Skeletal muscle satellite cell (primary cell): ENCODE measurements around the gene SEMA3D.

Experiments used
- H3K27me3 ChIP-seq: 2 replicates; pipeline ENCODE4 v1.7.0; 2013; ENCODE audit warnings: low read length; ENCODE audit not compliant: control insufficient read depth, insufficient read depth
- H3K36me3 ChIP-seq: 2 replicates; pipeline ENCODE4 v1.7.0; 2013; ENCODE audit warnings: mild to moderate bottlenecking, control low read depth, low read length; ENCODE audit not compliant: insufficient read depth
- H3K4me1 ChIP-seq: 2 replicates; pipeline ENCODE4 v1.7.0; 2013; ENCODE audit warnings: low read length; ENCODE audit not compliant: control insufficient read depth, insufficient read depth
- H3K4me2 ChIP-seq: 2 replicates; pipeline ENCODE4 v1.7.0; 2013; ENCODE audit warnings: mild to moderate bottlenecking, low read length
- H3K4me3 ChIP-seq: 2 replicates; pipeline ENCODE4 v1.7.0; 2013; ENCODE audit warnings: low read length
- H3K9ac ChIP-seq: 2 replicates; pipeline ENCODE4 v1.7.0; 2013; ENCODE audit warnings: mild to moderate bottlenecking, low read depth, low read length, moderate library complexity
- H3K9me3 ChIP-seq: replicated peaks from 2 replicates; pipeline ENCODE4 v1.7.0; 2013; ENCODE audit warnings: mild to moderate bottlenecking, control low read depth, low read length

The SEMA3D gene

DNA sequence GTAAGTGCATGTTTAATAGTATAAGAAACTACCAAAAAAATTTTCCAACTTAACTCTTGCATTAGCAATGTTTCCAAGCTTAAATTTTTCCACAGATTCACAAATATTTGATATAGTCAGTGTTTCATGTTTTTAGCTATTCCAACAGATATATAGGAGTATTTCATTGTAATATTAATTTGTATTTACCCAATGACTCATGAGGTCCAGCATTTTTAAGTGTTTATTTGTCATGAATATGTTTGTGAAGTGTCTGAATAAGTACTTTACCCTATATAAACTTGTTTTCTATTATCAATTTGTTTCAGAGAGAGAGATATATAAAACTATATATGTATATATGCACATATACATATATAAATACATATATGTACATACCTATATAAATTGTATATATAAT, 71.0 kb downstream of the SEMA3D start:
- Histone ChIP-seq H3K27me3 (peaks cover 3% of the 10 kb centered on the region), H3K9ac (no peak overlapping the region), H3K4me2 (no peak overlapping the region), H3K9me3 (no peaks in the 10 kb centered on the region), H3K4me1 (no peaks in the 10 kb centered on the region), H3K36me3 (no peaks in the 10 kb centered on the region), H3K4me3 (no peak overlapping the region)

DNA sequence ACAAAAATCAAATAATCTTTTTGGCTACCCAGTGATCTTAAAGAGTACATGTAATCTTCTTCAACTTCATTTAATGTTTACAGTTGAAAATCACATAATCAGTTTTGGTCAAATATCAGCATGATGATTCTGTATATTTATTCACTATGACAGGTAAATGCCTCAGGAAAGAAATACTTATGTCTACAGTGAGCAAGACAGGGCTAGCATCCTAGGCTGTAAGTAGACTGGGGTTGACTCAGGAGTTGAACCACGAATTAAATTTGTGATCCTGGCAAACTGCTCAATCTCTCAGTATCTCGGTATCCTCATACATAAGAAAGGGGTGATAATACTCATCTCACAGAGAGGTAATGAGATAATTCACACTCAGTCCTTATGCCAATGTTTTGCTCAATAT, 71.8 kb downstream of the SEMA3D start:
- H3K4me3 ChIP-seq = no peak overlapping the region
- H3K4me2 ChIP-seq = no peak overlapping the region
- peaks cover 9% of the 10 kb centered on the region for H3K27me3 ChIP-seq
- no peaks in the 10 kb centered on the region for H3K9me3 ChIP-seq
- no peaks in the 10 kb centered on the region for H3K36me3 ChIP-seq
- H3K4me1 ChIP-seq = no peaks in the 10 kb centered on the region
- no peak overlapping the region for H3K9ac ChIP-seq

DNA sequence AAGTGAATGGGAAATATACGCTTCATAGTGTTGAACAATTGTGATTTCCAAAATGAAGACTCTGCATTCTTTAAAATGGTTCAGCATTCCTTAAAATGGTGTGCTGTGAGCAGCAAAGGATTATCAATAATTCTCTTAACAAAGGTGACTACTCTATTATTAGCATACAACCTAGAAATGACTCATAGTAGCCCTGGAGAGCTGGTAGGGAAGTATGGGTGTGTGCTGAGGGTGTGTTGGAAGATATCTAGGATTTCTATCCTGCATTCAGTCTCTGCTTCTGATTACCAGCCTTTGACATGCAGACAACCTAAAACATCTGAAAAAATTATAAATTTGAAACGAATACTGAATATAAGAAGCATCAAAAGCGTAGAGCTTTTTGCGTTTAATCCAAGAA, 72.5 kb downstream of the SEMA3D start:
- Histone ChIP-seq H3K4me1 (no peaks in the 10 kb centered on the region), H3K9me3 (no peaks in the 10 kb centered on the region), H3K27me3 (peaks cover 11% of the 10 kb centered on the region), H3K36me3 (no peaks in the 10 kb centered on the region), H3K9ac (no peak overlapping the region), H3K4me3 (no peak overlapping the region), H3K4me2 (no peak overlapping the region)

DNA sequence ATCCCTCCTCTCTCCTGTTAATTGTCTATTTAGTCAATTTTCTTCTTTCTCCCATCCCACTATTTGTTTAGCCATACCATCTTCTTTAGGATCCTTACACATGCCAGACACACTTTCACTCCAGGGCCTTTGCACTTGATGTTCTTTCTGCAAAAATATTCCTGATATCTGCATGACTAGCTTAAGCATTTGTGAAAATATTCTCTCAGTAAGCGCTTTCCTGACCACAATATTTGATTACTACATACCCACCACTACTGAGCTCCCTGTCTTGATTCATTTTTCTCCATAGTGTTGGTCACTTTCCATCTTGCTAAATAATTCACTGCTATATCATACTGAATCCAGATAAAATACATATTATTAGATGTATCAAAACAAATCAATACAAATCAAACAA, 75.1 kb downstream of the SEMA3D start:
- Histone ChIP-seq H3K9ac (no peak overlapping the region), H3K36me3 (no peaks in the 10 kb centered on the region), H3K9me3 (no peaks in the 10 kb centered on the region), H3K27me3 (peaks cover 29% of the 10 kb centered on the region), H3K4me3 (no peak overlapping the region), H3K4me2 (no peak overlapping the region), H3K4me1 (no peaks in the 10 kb centered on the region)

DNA sequence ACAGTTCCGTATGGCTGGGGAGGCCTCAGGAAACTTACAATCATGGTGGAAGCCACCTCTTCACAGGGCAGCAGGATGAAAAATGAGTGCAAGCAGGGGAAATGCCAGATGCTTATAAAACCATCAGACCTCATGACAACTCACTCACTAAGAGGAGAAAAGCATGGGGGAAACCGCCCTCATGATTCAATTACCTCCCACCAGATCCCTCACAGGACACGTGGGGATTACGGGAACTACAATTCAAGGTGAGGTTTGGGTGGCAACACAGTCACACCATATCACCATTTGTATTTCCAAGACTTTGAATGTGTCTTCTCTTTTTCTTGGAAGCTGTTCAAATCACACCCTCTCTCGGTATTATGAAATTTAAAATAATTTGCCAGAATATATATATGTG, 80.1 kb downstream of the SEMA3D start:
- H3K27me3 ChIP-seq = peaks cover 31% of the 10 kb centered on the region
- H3K4me1 ChIP-seq = peaks cover 33% of the 10 kb centered on the region
- no peaks in the 10 kb centered on the region for H3K36me3 ChIP-seq

DNA sequence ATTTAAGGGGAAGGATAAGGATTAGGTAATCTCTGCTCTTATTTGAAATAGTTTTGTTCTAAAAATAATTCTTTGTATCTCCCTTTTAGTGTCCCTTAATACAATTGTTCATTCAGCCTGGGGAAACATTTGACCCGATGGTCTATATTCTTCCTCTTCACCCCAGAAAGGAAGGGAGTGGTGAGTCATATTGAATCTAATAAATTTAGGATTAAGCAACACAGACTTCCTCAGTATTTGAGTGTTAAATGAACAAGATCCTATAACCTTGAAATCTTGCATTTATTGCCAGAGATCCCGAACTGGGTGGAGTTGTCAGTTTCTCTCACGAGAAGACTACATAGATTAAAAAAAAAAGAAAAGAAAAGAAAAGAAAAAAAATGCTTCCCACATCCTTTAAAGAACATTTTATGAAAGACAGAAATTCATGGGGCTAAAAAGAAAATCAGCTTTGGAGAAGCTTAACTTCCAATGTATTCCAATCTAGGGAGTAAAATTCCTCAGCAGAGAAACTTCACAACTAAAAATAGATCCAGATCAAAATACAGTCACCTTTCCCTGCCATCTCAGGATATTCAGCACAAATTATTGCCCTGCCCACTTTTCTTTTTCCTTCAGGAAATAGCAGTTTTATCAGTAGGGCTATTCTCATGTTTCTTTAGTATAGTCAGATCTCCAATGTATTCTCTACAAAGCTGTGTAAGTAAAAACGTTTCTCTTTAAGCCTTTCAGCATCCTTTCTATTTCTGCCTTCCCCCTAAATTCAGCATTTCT, 82.2 kb downstream of the SEMA3D start:
- H3K36me3 ChIP-seq = no peaks in the 10 kb centered on the region
- no peaks in the 10 kb centered on the region for H3K9me3 ChIP-seq
- peaks cover 36% of the 10 kb centered on the region for H3K4me1 ChIP-seq
- H3K4me3 ChIP-seq = no peak overlapping the region
- H3K9ac ChIP-seq = no peak overlapping the region
- peaks cover 19% of the 10 kb centered on the region for H3K27me3 ChIP-seq
- H3K4me2 ChIP-seq = peak overlapping the region; percentile 27

More for the DNA sequence above, 80.1 kb downstream of the SEMA3D start:
- no peak overlapping the region for H3K9ac ChIP-seq
- H3K4me3 ChIP-seq = no peak overlapping the region
- H3K4me2 ChIP-seq = no peak overlapping the region
- no peaks in the 10 kb centered on the region for H3K9me3 ChIP-seq

DNA sequence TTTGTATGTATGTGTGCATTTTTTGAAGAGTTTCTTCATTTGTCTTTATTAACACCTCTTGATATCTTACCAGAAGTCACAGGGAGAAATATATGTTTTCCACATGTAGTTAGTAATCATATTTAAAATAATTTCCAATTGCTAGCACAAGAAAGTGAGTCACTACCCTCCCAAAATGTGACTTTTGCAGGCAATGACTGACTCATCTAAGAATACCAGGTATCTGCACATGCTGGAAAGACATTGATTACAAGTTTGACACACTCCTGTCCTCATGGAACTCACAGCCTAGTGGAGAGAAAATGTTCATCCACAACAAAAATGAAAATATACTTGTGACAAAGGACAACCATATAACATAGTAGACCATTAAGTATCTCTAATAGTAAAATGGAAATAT, 82.9 kb downstream of the SEMA3D start:
- H3K9me3 ChIP-seq = no peaks in the 10 kb centered on the region
- no peaks in the 10 kb centered on the region for H3K36me3 ChIP-seq
- H3K4me2 ChIP-seq = peak overlapping the region; percentile 63
- H3K4me3 ChIP-seq = no peak overlapping the region
- peaks cover 36% of the 10 kb centered on the region for H3K4me1 ChIP-seq
- no peak overlapping the region for H3K9ac ChIP-seq
- peaks cover 16% of the 10 kb centered on the region for H3K27me3 ChIP-seq

DNA sequence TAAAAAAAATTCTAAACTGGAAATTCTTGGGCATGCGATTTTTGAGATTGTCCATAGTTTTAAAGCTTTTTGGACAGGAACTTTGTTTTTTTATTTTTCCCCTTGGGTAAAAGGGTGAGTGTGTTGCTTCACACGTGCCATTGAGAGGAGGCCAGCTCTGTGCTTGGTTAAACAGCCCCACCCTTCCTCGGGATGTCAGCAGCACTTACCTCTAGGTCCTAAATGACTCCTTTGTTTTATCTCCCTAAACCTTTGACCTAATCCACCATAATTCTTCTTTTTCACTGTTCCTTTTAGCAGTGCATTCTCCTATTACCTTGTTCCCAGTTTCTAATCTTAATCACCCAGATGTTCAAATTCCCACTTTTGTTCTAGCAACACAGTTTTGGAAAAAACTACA, 83.5 kb downstream of the SEMA3D start:
- Histone ChIP-seq H3K4me1 (peaks cover 36% of the 10 kb centered on the region), H3K36me3 (no peaks in the 10 kb centered on the region), H3K4me3 (no peak overlapping the region), H3K4me2 (peak overlapping the region; percentile 63), H3K9me3 (no peaks in the 10 kb centered on the region), H3K27me3 (peaks cover 10% of the 10 kb centered on the region), H3K9ac (no peak overlapping the region)

DNA sequence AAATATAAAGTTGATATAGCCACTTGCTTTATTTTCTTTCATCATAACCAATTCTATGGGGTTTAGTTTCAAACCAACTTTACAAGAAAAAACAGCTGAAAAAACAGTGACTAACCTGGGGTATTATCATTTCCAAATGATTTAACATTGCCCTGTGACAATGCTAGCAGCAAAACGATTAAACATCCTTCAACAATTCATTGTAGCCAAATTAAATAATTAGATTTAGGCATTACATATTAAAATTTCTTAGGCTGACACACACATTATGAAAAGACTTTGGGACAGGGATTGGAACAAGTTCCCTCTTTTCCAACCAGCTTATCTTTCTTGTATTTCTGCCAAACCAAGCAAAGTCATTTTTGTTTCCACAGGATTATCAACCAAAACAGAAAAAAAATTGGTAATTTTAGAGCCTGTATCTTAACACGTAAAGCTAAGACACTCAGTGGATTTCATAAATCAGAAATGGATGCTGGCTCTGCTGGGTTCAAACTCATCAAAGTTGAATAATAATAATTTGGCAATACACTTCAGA, 84.0 kb downstream of the SEMA3D start:
- H3K4me1 ChIP-seq = peaks cover 36% of the 10 kb centered on the region
- no peaks in the 10 kb centered on the region for H3K9me3 ChIP-seq
- H3K9ac ChIP-seq = no peak overlapping the region
- peaks cover 8% of the 10 kb centered on the region for H3K27me3 ChIP-seq
- H3K4me2 ChIP-seq = peak overlapping the region; percentile 63
- H3K4me3 ChIP-seq = no peak overlapping the region
- no peaks in the 10 kb centered on the region for H3K36me3 ChIP-seq

DNA sequence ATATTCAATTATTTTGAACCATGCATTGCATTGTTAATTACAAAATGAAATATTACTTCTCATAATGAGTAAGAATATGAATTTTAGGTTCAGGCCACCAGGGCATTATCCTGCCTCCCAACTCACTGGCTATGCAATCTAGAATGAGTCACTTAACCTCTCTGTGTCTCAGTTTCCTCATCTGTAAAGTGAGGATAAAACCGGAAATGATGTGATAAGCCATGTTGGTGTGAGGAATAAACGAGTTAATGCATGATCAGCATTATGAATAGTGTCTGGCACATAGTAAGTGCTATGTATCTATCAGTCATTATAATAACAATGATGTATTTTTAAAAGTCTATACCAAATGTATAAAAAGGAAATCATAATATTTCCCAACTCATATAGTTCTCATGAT, 85.5 kb downstream of the SEMA3D start:
- H3K4me1 ChIP-seq = peaks cover 36% of the 10 kb centered on the region
- no peaks in the 10 kb centered on the region for H3K36me3 ChIP-seq
- no peak overlapping the region for H3K9ac ChIP-seq
- H3K4me3 ChIP-seq = no peak overlapping the region
- H3K9me3 ChIP-seq = no peaks in the 10 kb centered on the region
- no peak overlapping the region for H3K4me2 ChIP-seq
- H3K27me3 ChIP-seq = no peaks in the 10 kb centered on the region

DNA sequence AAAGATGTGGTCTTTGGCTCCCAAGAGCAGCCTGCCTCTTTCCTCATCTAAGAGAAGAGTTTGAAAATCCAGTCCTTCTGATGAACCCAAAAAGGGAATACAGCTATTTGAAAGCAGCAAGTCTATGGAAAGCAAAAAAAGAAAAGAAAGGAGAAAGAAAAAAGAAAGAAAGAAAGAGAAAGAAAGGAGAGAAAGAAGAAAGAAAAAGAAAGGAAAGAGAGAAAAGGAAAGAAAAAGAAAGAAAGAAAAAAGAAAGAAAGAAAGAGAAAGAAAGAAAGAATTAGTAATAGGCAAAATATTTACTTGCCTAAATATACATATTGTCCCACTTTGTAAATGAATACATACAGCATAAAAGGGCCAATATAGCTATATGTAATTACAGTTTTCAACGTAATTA, 89.0 kb downstream of the SEMA3D start:
- H3K4me3 ChIP-seq = no peak overlapping the region
- H3K9ac ChIP-seq = no peak overlapping the region
- H3K4me2 ChIP-seq = no peak overlapping the region
- peaks cover 7% of the 10 kb centered on the region for H3K27me3 ChIP-seq
- H3K9me3 ChIP-seq = no peaks in the 10 kb centered on the region
- peaks cover 13% of the 10 kb centered on the region for H3K4me1 ChIP-seq
- no peaks in the 10 kb centered on the region for H3K36me3 ChIP-seq

DNA sequence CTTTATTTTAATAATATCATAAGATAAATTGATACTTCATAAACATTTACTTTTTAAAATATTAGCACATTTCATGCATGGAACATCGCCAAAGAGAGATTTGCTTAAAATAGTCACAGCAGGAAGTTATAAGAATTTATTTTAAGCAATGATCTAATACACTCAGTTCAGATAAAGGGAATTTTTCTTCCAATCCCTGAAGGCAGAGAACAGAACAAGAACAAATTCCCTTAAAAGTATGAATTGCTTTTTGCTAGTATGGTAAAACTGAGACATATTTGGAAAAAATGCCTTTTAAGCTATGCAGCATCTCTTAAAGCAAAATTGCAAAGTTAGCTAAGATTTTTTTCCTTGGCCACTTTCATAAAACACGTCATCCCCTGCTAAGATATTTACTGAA, 91.0 kb downstream of the SEMA3D start:
- Histone ChIP-seq H3K4me1 (no peaks in the 10 kb centered on the region), H3K36me3 (no peaks in the 10 kb centered on the region), H3K4me2 (no peak overlapping the region), H3K4me3 (no peak overlapping the region), H3K9ac (no peak overlapping the region), H3K27me3 (peaks cover 14% of the 10 kb centered on the region), H3K9me3 (no peaks in the 10 kb centered on the region)
